Hematopoietic multipotent progenitor cell treated with erythropoietin and hydrocortisone succinate and interleukin-3 and kit ligand, for 4 days (in vitro differentiated cells): Measurements from ENCODE around the gene VIP.

Source experiments
- DNase-seq: peaks from one replicate; pipeline ENCODE4 v3.0.0-alpha.2; 2015

The VIP gene

DNA sequence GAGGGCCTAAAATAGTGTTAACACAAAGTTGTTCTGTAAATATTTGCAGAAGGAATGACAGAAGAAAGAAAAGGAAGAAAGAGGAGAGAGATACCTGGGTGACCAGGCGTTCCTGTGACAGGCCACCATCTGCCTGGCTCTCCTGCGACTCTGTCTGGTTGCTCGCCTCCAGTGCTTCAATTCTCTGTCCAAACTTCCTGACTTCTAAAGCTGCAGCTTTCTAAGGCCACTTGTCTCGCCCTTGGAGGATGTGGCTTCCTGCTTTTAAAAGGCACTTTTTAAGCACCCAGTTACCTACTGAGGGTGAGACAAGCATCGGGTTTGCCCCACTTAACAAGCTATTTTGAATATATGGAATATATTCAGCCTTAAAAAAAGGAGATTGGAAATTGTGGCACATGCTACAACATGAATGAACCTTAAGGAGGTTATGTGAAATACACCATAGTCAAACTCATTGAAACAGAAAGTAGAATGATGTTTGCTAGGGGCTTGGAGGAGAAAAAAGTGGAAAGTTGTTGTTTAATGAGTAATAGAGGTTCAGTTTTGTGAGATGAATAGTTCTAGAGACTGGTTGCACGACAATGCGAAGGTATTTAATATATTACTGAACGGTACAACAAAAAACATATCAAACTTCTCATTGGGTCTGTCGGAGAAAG, 32.8 kb downstream of the VIP start:
- peak; percentile 3 for DNase-seq

DNA sequence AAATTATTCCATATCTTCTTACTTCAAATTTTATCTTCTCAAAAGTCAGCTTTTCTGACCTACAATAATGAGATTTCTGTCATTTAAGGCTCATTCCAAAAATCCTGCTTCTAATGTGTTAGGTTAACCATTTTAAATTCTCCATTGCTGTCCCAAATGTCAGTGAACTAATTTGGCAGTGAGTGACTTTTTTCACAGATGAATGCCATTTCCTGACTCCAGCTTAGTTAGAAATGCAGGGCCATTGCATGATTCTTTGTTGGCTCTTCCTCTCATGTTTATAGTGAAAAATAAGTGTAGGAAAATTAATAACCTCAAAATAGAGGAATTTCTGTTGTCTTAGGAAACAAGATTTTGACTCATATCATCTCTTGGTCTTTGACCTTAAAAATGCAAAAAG, 44.1 kb downstream of the VIP start:
- DNase-seq, result no peak

DNA sequence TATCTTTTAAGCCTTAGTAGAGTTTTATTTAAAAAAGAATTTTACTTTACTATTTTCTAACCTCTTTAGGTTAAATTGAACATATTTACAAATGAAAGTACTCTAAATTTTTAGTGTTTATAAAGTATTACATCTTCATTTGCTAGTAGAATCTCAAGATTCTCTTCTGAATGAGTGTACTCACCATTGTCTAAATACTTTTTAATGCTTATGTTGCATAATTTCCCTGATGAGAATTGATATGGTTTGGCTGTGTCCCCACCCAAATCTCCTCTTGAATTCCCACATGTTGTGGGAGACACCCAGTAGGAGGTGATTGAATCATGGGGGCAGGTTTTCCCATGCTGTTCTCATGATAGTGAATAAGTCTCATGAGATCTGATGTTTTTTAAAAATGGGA, 53.6 kb downstream of the VIP start:
- DNase-seq, result no peak
